ENCODE measurements around the gene CDC34.

GRCh38 chr19:589693-590395, 58.3 kb downstream of the CDC34 start, which contains the start of gene HCN2:
- TF ChIP-seq CTCF (IDR thresholded peaks at IDR 0.05) (no peak), POLR2A (IDR thresholded peaks at IDR 0.05) (no peak)
